CD4-positive, alpha-beta T cell treated with Interleukin-6 for 4 hours (primary cell): ENCODE measurements around the gene GABBR1.

ENCODE experiments used
- DNase-seq: peaks from one replicate; pipeline ENCODE4 v3.0.0-alpha.2; 2020; ENCODE audit warnings: mixed read lengths

GABBR1 gene

DNA sequence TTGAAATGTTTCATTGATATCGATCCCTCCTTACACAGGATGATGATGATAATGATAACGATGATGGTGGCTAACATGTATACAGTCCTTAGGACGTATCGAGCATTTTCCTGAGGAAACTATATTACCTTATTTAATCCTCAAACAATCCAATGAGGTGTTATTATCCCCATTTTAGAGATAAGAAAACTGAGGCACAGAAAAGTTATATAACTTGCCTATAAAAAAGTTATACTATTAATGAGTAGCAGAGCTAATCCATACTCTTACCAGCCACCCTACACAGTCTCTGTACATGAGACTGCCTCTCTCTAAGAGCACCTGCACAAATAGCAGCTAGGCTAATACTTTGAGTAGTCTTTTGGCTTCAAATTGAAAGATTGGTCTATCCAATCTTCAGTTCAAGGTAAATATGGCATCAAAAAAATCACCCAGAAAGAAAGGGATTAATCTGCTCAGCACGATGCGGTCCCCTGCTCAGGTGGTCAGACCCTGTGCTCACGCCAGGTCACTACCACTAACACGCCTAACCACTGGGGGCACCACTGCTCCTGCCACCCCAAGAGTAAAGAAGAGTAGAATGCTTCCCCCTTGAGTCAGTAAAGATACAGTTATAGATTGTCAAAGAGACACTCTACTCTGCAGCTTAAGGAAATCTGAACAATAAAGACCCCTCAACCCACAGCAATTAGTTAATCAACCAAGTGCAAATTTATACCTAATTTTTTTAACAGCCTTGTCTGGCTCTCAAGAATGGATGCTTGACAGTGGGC is 15.0 kb downstream of the GABBR1 start:
- DNase-seq, result peak; percentile 12

DNA sequence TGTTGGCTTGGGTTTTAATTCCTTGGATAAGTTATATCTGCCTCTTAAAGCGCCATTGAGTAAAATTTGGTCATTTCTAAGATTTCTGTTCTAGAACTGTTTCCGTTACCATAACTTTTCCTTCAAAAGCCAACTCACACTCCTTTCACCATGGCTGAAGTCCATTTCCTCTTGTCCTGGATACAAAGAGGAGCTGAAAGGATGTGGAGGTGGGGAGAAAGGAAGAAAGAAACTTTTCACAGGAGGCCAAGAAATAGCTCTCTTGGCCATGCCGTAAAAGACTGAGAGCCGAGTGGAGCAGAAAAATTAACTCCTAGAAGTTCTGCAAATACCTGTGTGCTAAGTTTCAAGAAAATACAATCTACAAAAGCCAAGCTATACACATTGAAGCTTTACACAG is 21.6 kb downstream of the GABBR1 start:
- DNase-seq, result no peak

- DNase-seq, result no peak
Measured at GRCh38 chr6:29610540-29610939, 22.4 kb downstream of the GABBR1 start.

GRCh38 chr6:29608131-29608530 is 24.9 kb downstream of the GABBR1 start:
- no peak for DNase-seq

- no peak for DNase-seq
Measured at GRCh38 chr6:29603930-29604329, 29.1 kb downstream of the GABBR1 start.

DNA sequence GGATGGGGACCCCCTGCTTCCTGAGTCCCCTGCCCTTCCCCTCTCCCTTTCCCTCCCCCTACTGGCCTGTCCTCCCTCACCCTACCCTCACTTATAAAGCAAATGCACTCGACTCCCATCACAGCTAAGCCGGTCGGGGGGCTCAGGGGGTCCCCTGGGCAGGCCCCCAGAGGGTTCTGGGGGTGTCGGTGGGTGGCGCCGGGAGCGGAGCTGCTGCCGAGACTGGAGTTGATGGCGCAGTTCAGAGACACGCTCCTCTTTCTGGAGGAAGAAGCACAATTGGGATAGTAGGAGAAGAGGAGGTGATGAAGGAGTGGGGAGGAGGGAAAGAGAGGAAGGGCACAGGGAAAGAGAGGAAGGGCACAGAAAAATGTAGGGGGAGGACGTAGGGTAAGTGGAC is 29.5 kb downstream of the GABBR1 start:
- no peak for DNase-seq

- DNase-seq, result peak; percentile 7
Measured at GRCh38 chr6:29602564-29603361, 30.2 kb downstream of the GABBR1 start.

GRCh38 chr6:29598172-29598747 is 34.7 kb downstream of the GABBR1 start:
- DNase-seq, result no peak

DNA sequence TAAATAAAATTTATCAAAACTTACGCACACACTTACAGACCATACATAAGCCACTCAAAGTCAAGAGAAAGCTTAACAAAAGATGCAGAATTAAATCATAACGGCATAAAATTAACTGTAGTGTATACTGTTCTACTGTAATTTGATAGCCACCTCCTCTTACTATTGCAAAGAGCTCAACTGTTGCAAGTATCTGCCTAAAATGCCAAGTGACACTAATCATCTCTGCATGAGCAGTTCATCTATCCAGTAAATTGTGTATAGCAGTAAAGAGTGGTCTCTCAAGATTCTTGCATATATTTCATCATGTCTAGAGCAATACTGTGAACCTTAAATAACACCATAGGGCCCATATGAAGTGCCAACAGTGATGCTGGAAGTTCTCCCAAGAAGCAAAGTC is 35.8 kb downstream of the GABBR1 start:
- DNase-seq, result no peak

DNA sequence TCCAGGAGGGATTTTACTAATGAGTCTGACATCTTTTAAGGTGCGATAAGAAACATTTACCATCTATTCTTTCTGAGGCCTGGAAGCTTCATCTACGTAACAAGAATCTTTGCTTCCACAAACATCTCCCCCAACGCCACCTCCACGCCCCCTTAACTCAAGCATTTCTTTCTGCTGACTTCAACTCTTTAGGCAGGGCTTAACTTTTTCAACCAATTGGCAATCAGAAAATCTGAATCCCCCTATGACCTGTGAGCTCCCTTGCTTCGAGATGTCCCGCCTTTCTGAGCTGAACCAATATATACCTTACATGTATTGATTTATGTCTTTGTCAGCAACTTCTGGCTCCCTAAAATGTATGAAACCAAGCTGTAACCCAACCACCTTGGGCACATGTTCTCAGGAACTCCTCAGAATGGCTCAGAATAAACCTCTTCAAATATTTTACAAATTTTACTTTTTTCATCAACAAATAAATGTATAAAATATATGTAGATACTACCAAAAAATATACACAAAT is 36.5 kb downstream of the GABBR1 start:
- no peak for DNase-seq

- DNase-seq, result no peak
Measured at GRCh38 chr6:29593199-29593855, 39.7 kb downstream of the GABBR1 start.

DNA sequence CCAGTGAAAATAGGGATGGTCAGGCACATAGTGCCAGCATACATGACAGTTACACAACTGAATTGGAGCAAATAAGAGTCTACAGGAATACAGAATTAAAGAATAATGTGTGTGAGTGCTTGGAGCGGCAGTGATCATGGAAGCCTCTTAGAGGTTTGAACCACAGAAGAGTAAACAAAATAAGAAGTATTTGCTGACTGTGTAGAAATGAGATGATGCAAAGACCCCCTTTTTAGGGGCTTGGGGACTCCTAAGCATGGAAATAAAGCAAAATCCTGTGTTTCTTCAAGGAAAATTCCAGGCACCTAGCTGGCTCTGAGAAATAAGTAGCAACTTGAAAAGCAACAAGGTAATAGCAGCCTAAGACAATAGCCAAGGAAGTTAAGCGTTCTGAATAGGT is 41.3 kb downstream of the GABBR1 start:
- no peak for DNase-seq

DNA sequence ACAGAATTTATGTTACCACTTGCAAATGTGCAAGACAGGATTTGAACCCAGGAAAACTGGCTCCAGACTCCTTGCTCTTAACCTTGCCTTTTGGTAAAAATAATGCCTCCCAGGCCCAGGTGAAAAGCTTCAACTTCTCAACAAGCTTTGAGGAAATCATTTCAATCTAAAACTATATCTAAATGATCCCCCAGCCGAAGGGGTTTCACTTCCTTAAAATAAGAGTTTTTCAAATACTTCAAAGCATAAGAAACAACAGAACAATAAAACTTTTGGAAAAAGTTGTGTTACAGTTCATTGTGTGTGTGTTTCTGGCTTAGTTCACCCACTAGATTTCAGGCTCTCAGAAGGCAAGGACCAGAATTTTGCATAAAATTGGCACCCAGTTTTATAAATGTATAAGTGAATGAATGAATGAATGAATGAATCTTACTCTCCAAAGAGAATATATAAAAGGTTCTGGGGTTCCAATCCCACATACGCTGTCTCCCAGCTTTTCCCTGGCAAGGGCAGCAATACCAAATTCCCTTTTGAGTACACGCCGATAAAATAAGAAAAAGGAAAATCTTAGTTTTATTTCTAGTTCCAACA is 42.7 kb downstream of the GABBR1 start:
- DNase-seq, result no peak

DNA sequence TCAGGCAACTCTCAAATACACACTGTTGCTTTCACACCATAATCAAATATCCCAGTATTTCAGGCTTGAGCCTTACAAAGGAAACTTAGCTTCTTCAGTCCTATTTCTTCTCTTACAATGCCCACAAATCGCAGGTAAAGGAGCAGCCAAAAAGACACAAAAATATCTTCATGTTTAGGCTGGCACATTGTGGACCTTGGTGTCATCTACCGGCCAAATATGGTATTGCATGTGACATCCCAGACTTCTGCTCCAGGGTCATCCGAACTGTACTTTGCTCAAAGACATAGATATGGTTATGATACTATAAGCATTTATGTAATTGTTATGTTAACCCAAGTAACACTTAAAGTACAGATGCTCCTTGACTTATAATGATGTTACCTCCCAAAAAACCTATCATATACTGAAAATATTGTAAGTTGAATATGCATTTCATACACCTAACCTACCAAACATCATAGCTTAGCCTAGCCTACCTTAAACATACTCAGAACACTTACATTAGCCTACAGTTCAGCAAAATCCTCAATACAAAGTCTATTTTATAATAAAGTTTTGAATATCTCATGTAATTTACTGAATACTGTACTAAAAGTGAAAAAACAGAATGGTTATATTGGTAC is 43.4 kb downstream of the GABBR1 start:
- peak; percentile 54 for DNase-seq

- no peak for DNase-seq
Measured at GRCh38 chr6:29584821-29585220, 48.2 kb downstream of the GABBR1 start, which contains the start of gene OR2H2. Gene OR2H2, plus strand, starts transcription at chr6:29585121. Its CDS starts 2,824 bp downstream, at chr6:29587945.

- no peak for DNase-seq
Measured at GRCh38 chr6:29577544-29577943, 55.4 kb downstream of the GABBR1 start.

DNA sequence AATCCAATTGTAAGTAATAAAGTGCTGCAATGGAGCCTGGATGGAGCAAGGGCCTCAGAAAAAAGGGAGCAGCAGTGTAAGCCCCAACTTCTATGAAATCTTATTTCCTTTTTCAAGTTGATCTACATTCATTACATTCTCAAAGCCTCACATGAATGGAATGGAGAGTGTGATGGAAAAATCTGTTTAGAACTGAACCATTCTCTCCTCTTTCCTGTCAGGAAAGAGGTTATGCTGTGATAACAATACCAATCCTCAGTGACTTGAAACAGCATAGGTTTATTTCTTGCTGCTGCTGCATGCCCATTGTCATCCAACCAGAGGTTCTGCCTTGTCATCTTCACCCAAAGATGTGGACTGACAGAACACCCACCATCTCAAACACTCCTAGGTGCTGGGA is 56.9 kb downstream of the GABBR1 start:
- DNase-seq, result no peak

DNA sequence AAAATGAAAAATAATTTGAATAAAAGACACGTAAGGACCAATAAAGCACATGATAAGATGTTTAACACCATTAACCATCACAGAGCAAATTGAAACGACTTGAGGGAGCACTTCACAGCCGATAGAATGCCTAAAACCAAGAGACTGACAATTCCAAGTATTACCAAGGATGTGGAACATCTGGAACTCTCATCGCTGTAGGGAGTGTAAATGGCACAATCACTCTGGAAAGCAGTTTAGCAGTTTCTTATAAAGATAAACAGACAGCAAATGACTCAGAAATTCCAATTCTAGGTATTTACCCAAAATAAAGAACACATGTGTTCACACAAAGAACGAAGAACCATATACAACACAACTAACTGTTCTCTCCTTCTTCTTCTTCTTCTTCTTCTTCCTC is 65.0 kb downstream of the GABBR1 start:
- no peak for DNase-seq

DNA sequence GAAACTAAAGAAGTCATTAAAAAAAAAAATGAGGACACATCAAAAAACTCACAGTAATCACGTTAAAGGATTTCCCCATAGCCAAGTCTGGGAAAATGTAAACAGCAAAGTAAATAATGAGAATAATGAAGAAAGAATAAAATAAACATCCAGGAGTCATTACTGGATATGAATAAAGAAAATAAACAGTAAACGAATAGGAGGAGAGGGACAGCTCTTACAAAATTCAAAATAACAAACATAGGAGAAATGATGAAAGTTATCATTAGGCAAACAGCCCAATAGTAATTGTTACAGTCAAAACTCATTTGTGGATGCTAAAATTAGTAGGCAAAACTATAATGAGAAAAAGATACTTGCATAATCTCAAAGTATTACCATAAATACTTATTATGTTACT is 65.4 kb downstream of the GABBR1 start:
- no peak for DNase-seq

GRCh38 chr6:29566856-29567255 is 66.1 kb downstream of the GABBR1 start:
- DNase-seq, result no peak

DNA sequence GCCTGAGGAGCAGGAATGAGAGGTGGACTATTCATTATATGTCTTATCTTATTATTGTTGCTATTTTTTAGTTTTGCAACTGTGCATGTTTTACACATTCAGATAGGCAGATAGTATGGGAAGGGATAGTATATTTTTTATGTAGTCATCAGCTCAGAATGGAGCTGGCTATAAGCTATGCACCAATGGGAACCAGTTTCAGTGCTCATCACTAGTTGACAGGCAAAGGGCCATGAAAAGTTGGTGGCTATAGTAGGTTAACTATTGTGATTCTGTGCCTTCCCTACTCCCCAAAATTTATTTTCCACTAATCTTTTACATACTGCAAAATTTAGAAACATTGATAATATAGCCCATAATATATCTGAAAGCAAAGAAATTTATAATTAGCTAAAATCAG is 68.1 kb downstream of the GABBR1 start:
- DNase-seq, result no peak

DNA sequence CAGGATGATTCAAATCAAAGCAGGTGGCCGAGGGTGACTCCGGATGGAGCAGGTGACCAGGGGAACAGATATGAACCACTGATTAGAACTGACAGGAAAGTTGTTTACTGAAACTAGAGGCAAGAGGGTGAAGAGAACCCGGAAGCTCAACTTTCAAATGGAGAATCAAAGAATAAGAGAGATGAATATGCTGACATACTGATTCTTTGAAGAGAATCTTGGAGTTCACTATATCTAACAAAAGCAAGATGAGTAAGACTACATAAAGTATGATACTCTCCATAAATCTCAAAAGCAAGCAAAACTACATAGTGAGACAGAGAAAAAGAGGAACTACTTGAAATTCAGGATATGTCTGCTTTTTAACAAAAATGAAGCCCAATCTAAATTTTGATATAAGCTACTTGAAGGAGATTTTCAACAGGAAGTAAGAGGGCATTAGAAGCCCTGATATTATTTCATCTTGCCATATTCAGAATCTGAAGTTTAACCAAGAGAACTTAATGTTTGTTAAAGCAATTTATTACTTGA is 69.5 kb downstream of the GABBR1 start:
- no peak for DNase-seq
